GM12878 (cell line): ENCODE measurements around the gene FRAS1. TPM values are rescaled to one million over a fixed set of nuclear protein-coding genes. Genes with fewer than 3 reads are reported as not detected.

Source experiments
- ATAC-seq: fragments of 200-7000 bp; cut with Tn5 transposase; 3 replicates; pipeline ENCODE4 v1.9.1; 2020; ENCODE audit warnings: mild to moderate bottlenecking, moderate library complexity
- BruUV-seq: library from RNA; stranded (reverse); fragments of 400-500 nt; replicated peaks from 2 replicates; lab custom pipeline; 2021; lab: Mats Ljungman, UMichigan
- CTCF ChIA-PET: fragments of 300-600 bp; sonication (Branson Sonifier 250); formaldehyde crosslinking; extraction: SDS; loops from one replicate; lab custom pipeline; 2021; ENCODE audit warnings: inconsistent platforms; lab: Yijun Ruan, JAX
- POLR2A ChIA-PET: fragments of 350-600 bp; formaldehyde crosslinking; extraction: SDS; loops from one replicate; lab custom pipeline; 2021; ENCODE audit warnings: inconsistent platforms; lab: Charles Lee
- RAD21 ChIA-PET: fragments of 300-600 bp; sonication (Branson Sonifier 250); formaldehyde crosslinking; loops from one replicate; lab custom pipeline; 2023; ENCODE audit warnings: antibody characterized with exemption; ENCODE audit not compliant: unreplicated experiment; lab: Charles Lee
- SMC1A ChIA-PET: fragments of 300-600 bp; sonication (Branson Sonifier 250); formaldehyde crosslinking; loops from one replicate; lab custom pipeline; 2023; ENCODE audit not compliant: unreplicated experiment, uncharacterized antibody; lab: Charles Lee
- DNase-seq: peaks from one replicate; pipeline ENCODE4 v3.0.0-alpha.2; 2011; ENCODE audit warnings: low read depth, low spot score
- FAIRE-seq: peaks from 3 replicates; lab custom pipeline; 2011; peaks lifted over from hg19 to GRCh38; lab: Jason Lieb, UNC
- H2AFZ ChIP-seq: 2 replicates; pipeline ENCODE4 v1.6.0; 2011; ENCODE audit warnings: low read depth, low read length, control low read depth; ENCODE audit not compliant: control insufficient read depth
- H3K27ac ChIP-seq: 2 replicates; pipeline ENCODE4 v1.5.1; 2011; ENCODE audit warnings: control low read depth; ENCODE audit not compliant: control insufficient read depth, insufficient read depth
- H3K27me3 ChIP-seq, 2 experiments: replicated peaks in 1 of 2; 2 replicates each; pipeline versions ENCODE4 v1.6.0 to v1.6.1; 2011; ENCODE audit warnings: low read length in 1 of 2; ENCODE audit not compliant: control insufficient read depth in 2 of 2, insufficient read depth in 2 of 2
- H3K36me3 ChIP-seq, 2 experiments: 2 replicates each; pipeline ENCODE4 v1.5.1; 2011; ENCODE audit warnings: low read length in 1 of 2; ENCODE audit not compliant: control insufficient read depth in 2 of 2, insufficient read depth in 2 of 2
- H3K4me1 ChIP-seq: 2 replicates; pipeline ENCODE4 v1.6.1; 2011; ENCODE audit warnings: mild to moderate bottlenecking, low read length, moderate library complexity, mixed read lengths; ENCODE audit not compliant: control insufficient read depth, insufficient read depth
- H3K4me2 ChIP-seq: 2 replicates; pipeline ENCODE4 v1.6.0; 2011; ENCODE audit warnings: control low read depth; ENCODE audit not compliant: control insufficient read depth, insufficient read depth
- H3K4me3 ChIP-seq: fragments of 200-600 bp; sonication (generic); 2 replicates; pipeline ENCODE4 v1.5.1; 2016
- H3K79me2 ChIP-seq: 2 replicates; pipeline ENCODE4 v1.6.0; 2011; ENCODE audit warnings: low read length; ENCODE audit not compliant: control insufficient read depth, insufficient read depth
- H3K9ac ChIP-seq: 2 replicates; pipeline ENCODE4 v1.8.0; 2011; ENCODE audit warnings: low read length, control low read depth, mixed read lengths; ENCODE audit not compliant: control insufficient read depth, insufficient read depth
- H3K9me3 ChIP-seq: replicated peaks from 3 replicates; pipeline ENCODE4 v1.5.1; 2011; ENCODE audit warnings: mild to moderate bottlenecking, low read length; ENCODE audit not compliant: control insufficient read depth, insufficient read depth
- H4K20me1 ChIP-seq: 2 replicates; pipeline ENCODE4 v1.6.0; 2011; ENCODE audit not compliant: control insufficient read depth, insufficient read depth
- BCL11A ChIP-seq: IDR thresholded peaks from 2 replicates; pipeline ENCODE4 v1.6.1; 2011; ENCODE audit warnings: low read depth, low read length
- CHD1 ChIP-seq: IDR thresholded peaks from 2 replicates; pipeline ENCODE4 v1.6.1; 2012; ENCODE audit warnings: low read depth, low read length, improper control_type of control experiment
- E4F1 ChIP-seq: fragments of 450-650 bp; IDR thresholded peaks from 2 replicates; pipeline ENCODE4 v1.6.1; 2018; ENCODE audit warnings: borderline replicate concordance, mild to moderate bottlenecking; ENCODE audit not compliant: partially characterized antibody
- RAD21 ChIP-seq: IDR thresholded peaks from 2 replicates; pipeline ENCODE4 v1.6.1; 2011; ENCODE audit warnings: mild to moderate bottlenecking, low read depth, low read length, moderate library complexity; ENCODE audit not compliant: insufficient read depth
- SPI1 ChIP-seq: IDR thresholded peaks from 2 replicates; pipeline ENCODE4 v1.6.1; 2011; ENCODE audit warnings: low read depth, mild to moderate bottlenecking, low read length, moderate library complexity, borderline replicate concordance; ENCODE audit not compliant: insufficient read depth
- TBL1XR1 ChIP-seq: IDR thresholded peaks from 2 replicates; pipeline ENCODE4 v1.6.1; 2012; ENCODE audit warnings: low read depth, low read length, improper control_type of control experiment
- ZNF592 ChIP-seq: fragments of 450-650 bp; IDR thresholded peaks from 2 replicates; pipeline ENCODE4 v1.6.1; 2017; ENCODE audit warnings: mild to moderate bottlenecking, moderate library complexity
- WGBS: methylation state at CpG from one replicate; pipeline ENCODE4 v1.1.6; 2016; ENCODE audit warnings: low lambda C conversion rate; ENCODE audit not compliant: insufficient replicate concordance, insufficient coverage; ENCODE audit errors: missing lambda C conversion rate; 5-methylcytosine and 5-hydroxymethylcytosine counted together
- in situ Hi-C: fragments of 300-500 bp; cut with MboI; formaldehyde crosslinking; loops from 9 replicates; pipeline ENCODE4 v1.14.3; 2018; ENCODE audit warnings: mixed read lengths
- intact Hi-C: fragments of 100-400 bp; cut with micrococcal nuclease; formaldehyde crosslinking; loops from one replicate; pipeline ENCODE4 v1.14.2; 2022; ENCODE audit not compliant: unreplicated experiment
- polyA plus RNA-seq, 11 experiments: library from polyadenylated mRNA; depleted of rRNA in 4 of 11; unstranded in 6 of 11; stranded (reverse) in 5 of 11; fragments of >200 nt; fragmentation: Nextera tagmentation in 4 of 11; fragmentation: Illumina TruSeq in 1 of 11; extraction: Ambion mirVana in 4 of 11; extraction: Trizol in 1 of 11; gene quantifications; 1 replicate in 1 of 11; 2 replicates in 10 of 11; pipeline versions ENCODE4 v1.2.1 to v1.2.3, GENCODE V29; 2011 to 2016; ENCODE audit warnings: inconsistent platforms in 2 of 11, missing spikeins in 2 of 11, low read depth in 1 of 11
- total RNA-seq, 4 experiments: library from RNA; depleted of rRNA in 3 of 4; stranded (reverse); fragments of >200 nt in 3 of 4; fragmentation: Illumina TruSeq in 1 of 4; extraction: Trizol in 1 of 4; gene quantifications; 2 replicates each; pipeline versions ENCODE4 v1.2.1 to v1.2.3, GENCODE V29; 2013 to 2021

Gene FRAS1
- total and polyA plus RNA-seq, 10 of the 15 experiments (the other 5 are each of a cell fraction or from before 2014, with no cell fraction given): 0.08 to 11.7 (median 0.20) TPM

GRCh38 chr4:78065508-78066192 is 8.5 kb downstream of the FRAS1 start:
- no peaks in the 10 kb centered on the region for H3K79me2 ChIP-seq
- H2AFZ ChIP-seq: no peak overlapping the region
- SMC1A ChIA-PET: interaction anchor here (1.2 to 1.6 kb wide), 4 partner anchors 16 to 138 kb away, joined by 3 to 5 read pairs (median 4); no protein-coding TSS in a partner anchor
- no peak overlapping the region for H3K9ac ChIP-seq
- no peak for DNase-seq
- no peaks in the 10 kb centered on the region for H4K20me1 ChIP-seq
- H3K9me3 ChIP-seq: no peaks in the 10 kb centered on the region
- CTCF ChIA-PET: interaction anchor here (0.6 kb wide), 1 partner anchor 230 kb away, joined by 3 read pairs; no protein-coding TSS in a partner anchor
- FAIRE-seq: no peak
- no peaks in the 10 kb centered on the region for H3K4me1 ChIP-seq
- ATAC-seq: no peak
- intact Hi-C loops: no loop called here
- RAD21 ChIA-PET: interaction anchor here (0.7 to 0.9 kb wide), 2 partner anchors 11 to 65 kb away, joined by 3 read pairs; no protein-coding TSS in a partner anchor
- WGBS: 29% methylated on average over 4 of the region's 4 CpGs
- in situ Hi-C loops: no loop called here
- no peak overlapping the region for H3K4me2 ChIP-seq
- H3K4me3 ChIP-seq: no peak overlapping the region
- POLR2A ChIA-PET: no interaction called here
- no peak for TF ChIP-seq RAD21
- TF ChIP-seq BCL11A: no peak
- no peak for TF ChIP-seq SPI1
- TF ChIP-seq E4F1: no peak
- no peak for TF ChIP-seq TBL1XR1
- TF ChIP-seq ZNF592: no peak
- TF ChIP-seq CHD1: no peak
- H3K27me3 ChIP-seq: no peaks in the 10 kb centered on the region; a peak in 2 of 4 replicates
- H3K36me3 ChIP-seq: no peaks in the 10 kb centered on the region
- no TSS peak for BruUV-seq
- no peak overlapping the region for H3K27ac ChIP-seq
